K562 (cell line): ENCODE results near the gene EDEM2. TPM values are rescaled to one million over a fixed set of nuclear protein-coding genes. Genes with fewer than 3 reads are reported as not detected.

Experiments used
- ASH1L ChIP-seq: fragments of 450-650 bp; IDR thresholded peaks from 2 replicates; pipeline ENCODE4 v1.6.1; 2018; ENCODE audit warnings: borderline replicate concordance, mild to moderate bottlenecking, low read depth; ENCODE audit not compliant: partially characterized antibody
- DACH1 ChIP-seq: fragments of 450-650 bp; IDR thresholded peaks from 2 replicates; pipeline ENCODE4 v1.6.1; 2018; ENCODE audit not compliant: partially characterized antibody
- ILF3 ChIP-seq: fragments of 450-650 bp; IDR thresholded peaks from 2 replicates; pipeline ENCODE4 v1.6.1; 2018; ENCODE audit warnings: antibody characterized with exemption, mild to moderate bottlenecking, moderate library complexity, borderline replicate concordance
- KDM1A ChIP-seq, 2 experiments: fragments of 450-650 bp; IDR thresholded peaks; 2 replicates each; pipeline ENCODE4 v1.6.1; 2016; ENCODE audit warnings: mild to moderate bottlenecking in 2 of 2
- KLF16 ChIP-seq: IDR thresholded peaks from 2 replicates; pipeline ENCODE4 v1.6.1; 2016; ENCODE audit warnings: antibody characterized with exemption
- MCM2 ChIP-seq: fragments of 450-650 bp; IDR thresholded peaks from 2 replicates; pipeline ENCODE4 v1.6.1; 2017; ENCODE audit warnings: low read depth, mild to moderate bottlenecking
- MEIS2 ChIP-seq: fragments of 450-650 bp; IDR thresholded peaks from 2 replicates; pipeline ENCODE4 v1.6.1; 2014; ENCODE audit warnings: mild to moderate bottlenecking; ENCODE audit not compliant: partially characterized antibody
- NCOA2 ChIP-seq, 2 experiments: fragments of 450-650 bp; IDR thresholded peaks; 2 replicates each; pipeline ENCODE4 v1.6.1; 2018; ENCODE audit warnings: mild to moderate bottlenecking in 2 of 2, moderate library complexity in 1 of 2; ENCODE audit not compliant: partially characterized antibody in 2 of 2
- NFE2 ChIP-seq: IDR thresholded peaks from 2 replicates; pipeline ENCODE4 v1.6.1; 2014; ENCODE audit warnings: antibody characterized with exemption, low read depth
- NR1H2 ChIP-seq: sonication (generic); formaldehyde crosslinking; IDR thresholded peaks from 2 replicates; pipeline ENCODE4 v1.4.0; 2020; ENCODE audit warnings: mild to moderate bottlenecking, missing genetic modification reagents
- RBM15 ChIP-seq: fragments of 200-400 bp; formaldehyde crosslinking; IDR thresholded peaks from 2 replicates; pipeline ENCODE4 v1.6.1; 2018; ENCODE audit warnings: mild to moderate bottlenecking, low read length, moderate library complexity; ENCODE audit not compliant: insufficient read depth
- RFX1 ChIP-seq: fragments of 450-650 bp; IDR thresholded peaks from 2 replicates; pipeline ENCODE4 v1.6.1; 2016; ENCODE audit warnings: mild to moderate bottlenecking, moderate library complexity
- SAFB ChIP-seq: fragments of 200-400 bp; formaldehyde crosslinking; IDR thresholded peaks from 2 replicates; pipeline ENCODE4 v1.6.1; 2017; ENCODE audit warnings: low read depth, low read length, borderline replicate concordance
- SMAD2 ChIP-seq: fragments of 150-350 bp; IDR thresholded peaks from 2 replicates; pipeline ENCODE4 v1.6.1; 2014; ENCODE audit warnings: low read depth, mild to moderate bottlenecking, low read length
- TBL1XR1 ChIP-seq, 2 experiments: IDR thresholded peaks; 2 replicates each; pipeline ENCODE4 v1.6.1; 2012; ENCODE audit warnings: improper control_type of control experiment in 2 of 2, low read length in 2 of 2, mild to moderate bottlenecking in 1 of 2
- TRIM28 ChIP-seq: fragments of 450-650 bp; IDR thresholded peaks from 2 replicates; pipeline ENCODE4 v1.6.1; 2017
- U2AF1 ChIP-seq: fragments of 200-400 bp; formaldehyde crosslinking; optimal IDR thresholded peaks from 2 replicates; pipeline ENCODE3; 2017; ENCODE audit warnings: mild to moderate bottlenecking, low read depth, low read length, moderate library complexity
- XRCC5 ChIP-seq: fragments of 200-400 bp; formaldehyde crosslinking; IDR thresholded peaks from 2 replicates; pipeline ENCODE4 v1.6.1; 2017; ENCODE audit warnings: low read depth, mild to moderate bottlenecking, low read length
- polyA plus RNA-seq, 8 experiments: library from polyadenylated mRNA; depleted of rRNA in 4 of 8; stranded (reverse) in 5 of 8; unstranded in 3 of 8; fragments of >200 nt; fragmentation: Nextera tagmentation in 2 of 8; fragmentation: Illumina TruSeq in 1 of 8; extraction: Ambion mirVana in 2 of 8; extraction: Trizol in 1 of 8; gene quantifications; 2 replicates each; pipeline versions ENCODE4 v1.2.1 to v1.2.3, GENCODE V29; 2011 to 2014; ENCODE audit warnings: inconsistent platforms in 1 of 8, missing spikeins in 1 of 8
- total RNA-seq, 7 experiments: library from RNA; depleted of rRNA in 6 of 7; stranded (reverse); fragments of >200 nt in 6 of 7; fragmentation: Illumina TruSeq in 2 of 7; extraction: Trizol in 2 of 7; gene quantifications; 2 replicates each; pipeline versions ENCODE4 v1.2.1 to v1.2.3, GENCODE V29; 2011 to 2021; ENCODE audit warnings: low replicate concordance in 1 of 7
- TF ChIP-seq, protein P1 (sequence below), 2 experiments: fragments of 450-650 bp in 1 of 2; sonication (generic) in 1 of 2; formaldehyde crosslinking; conservative IDR thresholded peaks; 2 replicates each; pipeline versions ENCODE4 v1.4.0 to v1.8.1; 2020 to 2022; ENCODE audit warnings: mild to moderate bottlenecking in 1 of 2, missing genetic modification reagents in 1 of 2
- TF ChIP-seq, protein P2 (sequence below): sonication (generic); formaldehyde crosslinking; IDR thresholded peaks from 2 replicates; pipeline ENCODE4 v1.8.1; 2023; ENCODE audit warnings: mild to moderate bottlenecking, missing genetic modification reagents
- TF ChIP-seq, protein P3 (sequence below): sonication (generic); formaldehyde crosslinking; IDR thresholded peaks from 2 replicates; pipeline ENCODE4 v1.5.0; 2020; ENCODE audit warnings: missing genetic modification reagents
- TF ChIP-seq, protein P4 (sequence below): fragments of 250-450 bp; sonication (Bioruptor Pico); IDR thresholded peaks from 2 replicates; pipeline ENCODE4 v1.5.0; 2020; ENCODE audit warnings: mild to moderate bottlenecking, borderline replicate concordance
- TF ChIP-seq, protein P5 (sequence below): fragments of 450-650 bp; IDR thresholded peaks from 2 replicates; pipeline ENCODE4 v1.6.1; 2017; ENCODE audit warnings: mild to moderate bottlenecking, moderate library complexity

The EDEM2 gene
- total and polyA plus RNA-seq, 9 of the 15 experiments (the other 6 are each of a cell fraction or from before 2014, with no cell fraction given): 6.9 to 11.0 (median 9.7) TPM

DNA sequence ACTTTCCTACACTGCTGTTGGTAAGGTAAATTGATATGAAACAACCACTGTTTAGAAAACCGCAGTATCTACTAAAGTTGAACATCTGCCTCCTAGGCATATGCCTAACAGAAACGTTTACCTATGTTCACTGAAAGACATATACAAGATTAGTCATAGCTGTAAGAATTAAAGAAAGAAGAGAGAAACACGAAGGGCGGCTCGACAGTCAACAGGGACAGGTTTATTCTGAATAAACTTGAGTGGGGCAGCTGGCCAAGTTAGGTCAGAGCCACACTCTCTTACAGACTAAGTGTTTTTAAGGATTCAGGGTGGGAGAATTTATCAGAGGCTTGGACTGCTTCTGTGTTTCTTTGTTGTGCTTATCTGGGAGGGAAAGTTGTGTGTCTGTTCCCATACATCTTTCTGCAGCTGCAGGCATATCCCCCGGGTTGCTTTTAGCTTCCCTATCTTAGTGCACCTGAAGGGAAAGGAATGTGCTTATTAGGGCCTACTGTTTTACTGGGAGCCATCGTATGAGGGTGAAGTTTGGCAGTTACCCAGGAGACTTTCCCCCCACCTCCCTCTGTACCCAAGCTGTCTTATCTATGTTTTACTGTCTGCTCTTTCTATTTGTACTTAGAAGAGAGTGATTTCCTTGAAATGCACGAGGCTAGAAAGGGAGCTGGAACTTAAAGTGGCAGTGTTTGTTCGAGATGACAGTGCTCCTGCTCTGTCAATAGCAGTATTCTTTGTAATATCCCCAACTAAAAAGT lies 45.2 kb upstream of the EDEM2 start (continued):
- TF ChIP-seq, protein P1, sequence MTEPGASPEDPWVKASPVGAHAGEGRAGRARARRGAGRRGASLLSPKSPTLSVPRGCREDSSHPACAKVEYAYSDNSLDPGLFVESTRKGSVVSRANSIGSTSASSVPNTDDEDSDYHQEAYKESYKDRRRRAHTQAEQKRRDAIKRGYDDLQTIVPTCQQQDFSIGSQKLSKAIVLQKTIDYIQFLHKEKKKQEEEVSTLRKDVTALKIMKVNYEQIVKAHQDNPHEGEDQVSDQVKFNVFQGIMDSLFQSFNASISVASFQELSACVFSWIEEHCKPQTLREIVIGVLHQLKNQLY (CRISPR knock-in tag; conservative IDR thresholded peaks at IDR 0.05): no peak
- TF ChIP-seq KLF16 (peak; percentile 75), NCOA2 (IDR thresholded peaks at IDR 0.05; ENCODE audit: partially characterized antibody in 2 of 2) (peak in 1 of 2 experiments; percentile 47), U2AF1 (no peak), NFE2 (no peak), TBL1XR1 (IDR thresholded peaks at IDR 0.05; ENCODE audit: low read length in 2 of 2) (peak in 1 of 2 experiments; percentile 60; a peak in 1 of 4 replicates), RBM15 (no peak), SAFB (no peak), TRIM28 (no peak), NR1H2 (no peak), ASH1L (no peak), DACH1 (peak; percentile 17), SMAD2 (no peak), MEIS2 (peak; percentile 47), MCM2 (no peak), RFX1 (peak; percentile 36; the same call in 1 of the 2 replicates), KDM1A (IDR thresholded peaks at IDR 0.05) (peak; percentile 80 to 86), XRCC5 (no peak), ILF3 (no peak)
- TF ChIP-seq, protein P2, sequence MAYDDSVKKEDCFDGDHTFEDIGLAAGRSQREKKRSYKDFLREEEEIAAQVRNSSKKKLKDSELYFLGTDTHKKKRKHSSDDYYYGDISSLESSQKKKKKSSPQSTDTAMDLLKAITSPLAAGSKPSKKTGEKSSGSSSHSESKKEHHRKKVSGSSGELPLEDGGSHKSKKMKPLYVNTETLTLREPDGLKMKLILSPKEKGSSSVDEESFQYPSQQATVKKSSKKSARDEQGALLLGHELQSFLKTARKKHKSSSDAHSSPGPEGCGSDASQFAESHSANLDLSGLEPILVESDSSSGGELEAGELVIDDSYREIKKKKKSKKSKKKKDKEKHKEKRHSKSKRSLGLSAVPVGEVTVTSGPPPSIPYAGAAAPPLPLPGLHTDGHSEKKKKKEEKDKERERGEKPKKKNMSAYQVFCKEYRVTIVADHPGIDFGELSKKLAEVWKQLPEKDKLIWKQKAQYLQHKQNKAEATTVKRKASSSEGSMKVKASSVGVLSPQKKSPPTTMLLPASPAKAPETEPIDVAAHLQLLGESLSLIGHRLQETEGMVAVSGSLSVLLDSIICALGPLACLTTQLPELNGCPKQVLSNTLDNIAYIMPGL (CRISPR knock-in tag): no peak
- TF ChIP-seq, protein P3, sequence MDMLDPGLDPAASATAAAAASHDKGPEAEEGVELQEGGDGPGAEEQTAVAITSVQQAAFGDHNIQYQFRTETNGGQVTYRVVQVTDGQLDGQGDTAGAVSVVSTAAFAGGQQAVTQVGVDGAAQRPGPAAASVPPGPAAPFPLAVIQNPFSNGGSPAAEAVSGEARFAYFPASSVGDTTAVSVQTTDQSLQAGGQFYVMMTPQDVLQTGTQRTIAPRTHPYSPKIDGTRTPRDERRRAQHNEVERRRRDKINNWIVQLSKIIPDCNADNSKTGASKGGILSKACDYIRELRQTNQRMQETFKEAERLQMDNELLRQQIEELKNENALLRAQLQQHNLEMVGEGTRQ (CRISPR knock-in tag): no peak
- TF ChIP-seq, protein P4, sequence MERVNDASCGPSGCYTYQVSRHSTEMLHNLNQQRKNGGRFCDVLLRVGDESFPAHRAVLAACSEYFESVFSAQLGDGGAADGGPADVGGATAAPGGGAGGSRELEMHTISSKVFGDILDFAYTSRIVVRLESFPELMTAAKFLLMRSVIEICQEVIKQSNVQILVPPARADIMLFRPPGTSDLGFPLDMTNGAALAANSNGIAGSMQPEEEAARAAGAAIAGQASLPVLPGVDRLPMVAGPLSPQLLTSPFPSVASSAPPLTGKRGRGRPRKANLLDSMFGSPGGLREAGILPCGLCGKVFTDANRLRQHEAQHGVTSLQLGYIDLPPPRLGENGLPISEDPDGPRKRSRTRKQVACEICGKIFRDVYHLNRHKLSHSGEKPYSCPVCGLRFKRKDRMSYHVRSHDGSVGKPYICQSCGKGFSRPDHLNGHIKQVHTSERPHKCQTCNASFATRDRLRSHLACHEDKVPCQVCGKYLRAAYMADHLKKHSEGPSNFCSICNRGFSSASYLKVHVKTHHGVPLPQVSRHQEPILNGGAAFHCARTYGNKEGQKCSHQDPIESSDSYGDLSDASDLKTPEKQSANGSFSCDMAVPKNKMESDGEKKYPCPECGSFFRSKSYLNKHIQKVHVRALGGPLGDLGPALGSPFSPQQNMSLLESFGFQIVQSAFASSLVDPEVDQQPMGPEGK (CRISPR knock-in tag): no peak
- TF ChIP-seq, protein P5, sequence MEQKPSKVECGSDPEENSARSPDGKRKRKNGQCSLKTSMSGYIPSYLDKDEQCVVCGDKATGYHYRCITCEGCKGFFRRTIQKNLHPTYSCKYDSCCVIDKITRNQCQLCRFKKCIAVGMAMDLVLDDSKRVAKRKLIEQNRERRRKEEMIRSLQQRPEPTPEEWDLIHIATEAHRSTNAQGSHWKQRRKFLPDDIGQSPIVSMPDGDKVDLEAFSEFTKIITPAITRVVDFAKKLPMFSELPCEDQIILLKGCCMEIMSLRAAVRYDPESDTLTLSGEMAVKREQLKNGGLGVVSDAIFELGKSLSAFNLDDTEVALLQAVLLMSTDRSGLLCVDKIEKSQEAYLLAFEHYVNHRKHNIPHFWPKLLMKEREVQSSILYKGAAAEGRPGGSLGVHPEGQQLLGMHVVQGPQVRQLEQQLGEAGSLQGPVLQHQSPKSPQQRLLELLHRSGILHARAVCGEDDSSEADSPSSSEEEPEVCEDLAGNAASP: no peak
